HG03457 (cell line): Measurements from ENCODE around the gene SEC63.
"Not testable (repeated sequence)": the region's sequence is repeated elsewhere in the genome, so short reads cannot be mapped to it uniquely, and the experiment has no call there.

Experiments
- ATAC-seq: cut with Tn5 transposase; IDR thresholded peaks from one replicate; pipeline ENCODE4 v1.9.1; 2021; ENCODE audit warnings: moderate number of reproducible peaks; ENCODE audit not compliant: unreplicated experiment

The SEC63 gene, protein sequence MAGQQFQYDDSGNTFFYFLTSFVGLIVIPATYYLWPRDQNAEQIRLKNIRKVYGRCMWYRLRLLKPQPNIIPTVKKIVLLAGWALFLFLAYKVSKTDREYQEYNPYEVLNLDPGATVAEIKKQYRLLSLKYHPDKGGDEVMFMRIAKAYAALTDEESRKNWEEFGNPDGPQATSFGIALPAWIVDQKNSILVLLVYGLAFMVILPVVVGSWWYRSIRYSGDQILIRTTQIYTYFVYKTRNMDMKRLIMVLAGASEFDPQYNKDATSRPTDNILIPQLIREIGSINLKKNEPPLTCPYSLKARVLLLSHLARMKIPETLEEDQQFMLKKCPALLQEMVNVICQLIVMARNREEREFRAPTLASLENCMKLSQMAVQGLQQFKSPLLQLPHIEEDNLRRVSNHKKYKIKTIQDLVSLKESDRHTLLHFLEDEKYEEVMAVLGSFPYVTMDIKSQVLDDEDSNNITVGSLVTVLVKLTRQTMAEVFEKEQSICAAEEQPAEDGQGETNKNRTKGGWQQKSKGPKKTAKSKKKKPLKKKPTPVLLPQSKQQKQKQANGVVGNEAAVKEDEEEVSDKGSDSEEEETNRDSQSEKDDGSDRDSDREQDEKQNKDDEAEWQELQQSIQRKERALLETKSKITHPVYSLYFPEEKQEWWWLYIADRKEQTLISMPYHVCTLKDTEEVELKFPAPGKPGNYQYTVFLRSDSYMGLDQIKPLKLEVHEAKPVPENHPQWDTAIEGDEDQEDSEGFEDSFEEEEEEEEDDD

DNA sequence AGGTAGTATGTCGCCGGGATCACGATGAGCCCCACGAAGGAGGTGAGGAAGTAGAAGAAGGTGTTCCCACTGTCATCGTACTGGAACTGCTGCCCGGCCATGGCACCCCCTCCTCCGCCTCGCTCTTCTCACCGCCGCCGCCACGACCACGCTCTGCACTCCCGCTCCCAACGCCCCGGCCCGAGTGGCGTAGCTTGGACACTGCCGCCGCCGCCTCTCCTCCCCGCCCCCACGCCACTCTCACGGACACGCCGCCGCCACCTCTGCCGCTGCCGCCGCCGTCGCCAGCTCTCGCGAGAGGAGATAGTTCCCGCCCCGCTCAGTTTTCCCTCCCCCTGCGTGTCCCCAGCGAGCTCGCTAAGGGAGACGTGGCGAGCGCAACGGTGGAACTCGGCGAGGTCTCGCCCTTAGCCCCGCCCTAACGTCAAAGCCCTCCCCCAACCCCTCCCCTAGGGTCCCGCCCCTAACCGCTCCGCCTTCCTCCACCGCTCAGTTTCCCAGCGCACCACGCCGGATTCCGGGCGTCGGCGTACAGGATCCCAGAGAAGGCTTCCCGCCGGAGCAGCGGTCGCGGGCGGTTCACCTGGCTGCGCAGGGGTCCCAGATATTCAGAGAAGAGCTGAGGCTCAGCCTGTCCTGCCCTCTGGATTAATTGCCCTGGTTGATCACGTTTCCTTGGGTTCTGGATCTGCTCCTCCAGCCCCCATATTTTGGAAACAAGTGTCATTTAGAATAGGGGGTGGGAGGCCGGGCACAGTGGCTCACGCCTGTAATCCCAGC, at the start of gene SEC63:
SEC63 (minus strand) TSS at position 300 of the 780 bp plus-strand sequence; CDS start at position 101, 199 bp downstream.
- peak; percentile 89 for ATAC-seq

DNA sequence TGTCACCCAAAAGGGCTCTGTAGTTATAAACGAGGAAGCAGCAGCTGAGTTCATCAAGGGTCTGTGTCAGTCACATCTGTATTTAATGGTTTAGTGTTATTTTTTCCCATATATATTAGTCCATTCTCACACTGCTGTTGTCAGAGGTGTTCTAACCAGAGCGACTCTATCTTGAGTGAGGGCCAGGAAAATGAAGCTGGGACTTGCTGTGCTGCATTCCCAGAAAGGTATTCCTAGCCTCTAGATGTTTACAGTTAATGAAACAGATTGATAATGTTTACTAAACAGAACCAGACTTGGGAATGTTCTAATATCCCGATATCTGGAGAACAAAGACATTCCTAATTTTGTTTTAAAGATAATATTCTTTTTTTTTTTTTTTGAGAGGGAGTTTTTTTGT, 48.0 kb upstream of the SEC63 start:
- no peak for ATAC-seq

DNA sequence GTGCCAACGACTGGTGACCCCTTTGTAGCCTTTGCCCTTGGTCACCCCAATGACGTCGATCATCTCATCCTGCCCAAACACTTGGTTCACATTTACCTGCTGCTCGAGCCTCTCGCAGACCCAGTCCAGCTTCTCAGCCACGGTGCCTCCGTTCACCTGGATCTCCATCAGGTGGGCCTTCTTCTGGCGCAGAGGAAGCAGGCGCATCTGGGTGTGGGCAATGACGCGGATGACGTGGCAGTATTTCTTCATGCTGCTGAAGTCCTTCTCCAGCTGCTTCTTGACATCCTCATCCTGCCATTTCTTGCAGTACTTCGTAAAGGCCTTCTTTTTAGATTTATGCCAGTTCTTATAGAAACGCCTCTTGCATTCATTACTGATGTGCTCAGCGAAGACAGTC, 46.9 kb upstream of the SEC63 start:
- ATAC-seq, result no peak

DNA sequence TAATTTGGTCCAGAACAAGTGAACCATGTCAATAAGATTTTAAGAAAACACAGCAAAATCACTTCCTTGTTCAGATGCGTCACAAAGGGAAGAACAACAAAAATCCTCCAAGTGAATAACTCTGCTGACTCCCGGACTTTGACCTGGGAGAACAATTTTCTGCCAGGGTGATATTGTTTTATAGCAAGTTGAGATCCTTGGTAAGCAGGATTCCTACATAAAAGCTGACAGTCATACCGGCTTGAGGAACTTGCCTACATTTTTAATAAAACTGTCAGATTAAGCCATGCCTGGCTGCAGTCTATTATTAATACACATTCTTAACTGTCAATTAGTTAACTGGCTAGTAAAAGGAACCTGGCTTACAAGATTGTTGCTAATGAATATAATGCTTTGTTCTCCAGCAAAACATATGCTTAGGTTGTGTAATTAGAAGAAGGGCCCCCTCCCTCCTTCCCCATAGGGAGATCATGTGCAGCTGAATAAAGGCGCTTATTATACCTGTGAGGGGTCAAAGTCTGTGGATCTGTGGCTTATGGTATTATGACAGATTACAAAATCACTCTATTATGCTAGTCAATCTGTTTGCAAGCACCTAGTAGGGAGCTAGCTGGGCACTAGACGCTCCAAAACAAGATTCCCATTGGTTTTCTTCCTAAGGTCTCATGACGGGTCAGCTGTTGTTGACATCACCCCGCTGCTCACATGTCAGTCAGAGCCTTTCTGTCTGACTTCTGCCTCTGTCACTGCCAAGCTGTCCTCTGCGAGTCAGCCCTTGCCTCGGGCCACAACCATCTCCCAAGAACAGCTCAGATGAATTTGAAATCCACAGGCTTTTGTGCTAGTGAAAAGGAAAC, 44.6 kb upstream of the SEC63 start:
- no peak for ATAC-seq

DNA sequence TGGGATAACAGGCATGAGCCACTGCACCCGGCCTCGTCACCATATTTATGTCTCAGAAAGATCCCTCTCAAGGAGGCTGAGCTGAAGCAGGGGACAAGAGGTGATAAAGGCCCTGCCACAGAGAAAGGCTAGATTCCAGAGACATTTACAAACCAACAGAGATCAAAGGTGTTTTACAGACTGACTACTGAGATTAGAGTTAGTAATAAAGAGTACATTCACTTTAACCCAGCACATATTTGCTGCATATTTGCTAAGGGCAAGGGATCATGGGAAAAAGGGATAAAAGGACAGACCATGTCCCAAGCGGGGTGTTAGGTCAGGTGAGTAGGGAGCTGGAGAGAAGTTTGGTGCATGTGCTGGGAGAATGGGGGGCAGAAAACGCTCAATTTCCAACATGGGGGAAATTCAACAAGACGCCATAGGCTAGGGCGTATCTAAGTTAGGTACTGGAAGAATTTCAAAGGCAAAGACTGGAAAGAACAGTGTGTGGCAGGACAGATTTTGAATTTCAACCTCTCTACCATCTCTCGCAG, 43.8 kb upstream of the SEC63 start:
- no peak for ATAC-seq

DNA sequence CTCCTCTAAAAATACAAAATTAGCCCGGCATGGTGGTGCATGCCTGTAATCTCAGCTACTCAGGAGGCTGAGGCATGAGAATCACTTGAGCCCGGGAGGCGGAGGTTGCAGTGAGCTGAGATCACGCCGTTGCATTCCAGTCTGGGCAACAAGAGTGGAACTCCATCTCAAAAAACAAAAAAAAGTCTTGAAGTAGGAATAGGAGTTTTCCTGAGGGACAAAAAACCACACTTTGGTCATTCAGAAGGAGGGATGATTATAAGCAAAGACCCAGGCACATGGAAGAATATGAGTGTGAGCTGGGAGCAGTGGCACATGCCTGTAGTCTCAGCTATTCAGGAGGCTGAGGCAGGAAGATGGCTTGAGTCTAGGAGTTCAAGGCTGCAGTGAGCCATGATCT, 42.3 kb upstream of the SEC63 start:
- ATAC-seq, result not testable (repeated sequence)

DNA sequence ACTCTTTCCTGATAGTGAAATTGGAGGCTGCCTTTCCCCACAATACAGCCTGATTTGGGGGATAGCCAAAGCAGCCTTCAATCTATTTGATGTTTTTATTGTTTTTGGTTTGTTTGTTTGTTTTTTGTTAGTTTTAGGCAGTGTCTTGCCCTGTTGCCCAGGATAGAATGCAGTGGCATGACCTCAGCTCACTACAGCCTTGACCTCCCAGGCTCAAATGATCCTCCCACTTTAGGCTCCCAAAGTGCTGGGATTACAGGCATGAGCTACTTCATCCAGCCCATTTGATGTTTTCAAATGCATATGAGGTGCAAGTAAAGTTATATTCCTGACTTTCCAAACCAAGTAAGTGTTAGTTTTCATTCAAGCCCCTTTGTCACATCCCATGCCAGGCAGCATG, 41.3 kb upstream of the SEC63 start:
- no peak for ATAC-seq

DNA sequence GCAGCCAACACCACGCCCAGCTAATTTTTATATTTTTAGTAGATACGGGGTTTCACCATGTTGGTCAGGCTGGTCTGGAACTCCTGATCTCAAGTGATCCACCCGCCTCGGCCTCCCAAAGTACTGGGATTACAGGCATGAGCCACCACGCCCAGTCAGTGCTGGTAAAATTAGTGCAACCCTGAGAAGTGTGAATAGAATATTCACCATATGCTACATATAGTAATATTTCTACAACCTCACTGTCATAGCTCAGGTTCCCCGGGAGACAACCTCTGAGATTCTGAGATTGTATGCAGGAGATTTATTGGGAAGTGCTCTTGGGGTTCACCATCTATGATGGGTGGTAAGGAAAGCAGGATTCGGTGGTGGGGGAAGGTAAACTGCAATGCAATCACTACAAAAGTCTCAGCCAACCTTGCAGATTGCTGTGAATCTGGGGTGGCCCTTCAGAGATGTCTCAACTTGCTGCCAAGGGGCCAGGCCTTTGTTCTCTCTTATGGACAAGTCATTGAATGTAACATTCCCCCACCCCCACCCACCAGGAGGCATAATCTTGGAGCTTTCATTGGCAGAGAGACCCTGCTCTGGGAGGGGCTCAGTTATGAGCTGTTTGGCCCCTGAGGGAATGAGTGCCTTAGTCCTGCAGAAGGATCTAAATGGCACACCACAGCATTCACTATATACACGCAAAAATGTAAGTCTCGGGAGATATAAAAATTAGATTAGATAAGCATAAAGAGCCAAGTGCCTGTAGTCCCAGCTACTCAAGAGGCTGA, 34.0 kb upstream of the SEC63 start:
- no peak for ATAC-seq

DNA sequence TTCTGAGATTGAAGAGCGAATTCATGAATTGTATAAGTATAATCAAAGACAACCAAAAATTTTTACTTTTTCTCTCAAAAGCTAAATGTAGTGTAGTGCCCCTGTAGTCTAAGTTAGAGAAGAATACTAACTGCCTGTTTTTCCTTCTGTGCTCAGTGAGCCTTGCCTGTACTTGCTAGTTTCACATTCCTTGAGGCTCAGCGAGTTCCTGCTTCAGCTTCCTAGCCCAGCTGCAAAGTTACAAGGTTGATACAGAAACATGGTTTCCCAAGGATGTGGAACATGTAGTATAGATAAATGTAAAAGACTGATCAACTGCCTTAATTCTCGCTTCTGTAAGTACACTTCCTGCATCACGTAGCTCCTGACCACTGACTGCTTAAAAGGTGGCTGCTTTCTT, 33.1 kb upstream of the SEC63 start:
- no peak for ATAC-seq

DNA sequence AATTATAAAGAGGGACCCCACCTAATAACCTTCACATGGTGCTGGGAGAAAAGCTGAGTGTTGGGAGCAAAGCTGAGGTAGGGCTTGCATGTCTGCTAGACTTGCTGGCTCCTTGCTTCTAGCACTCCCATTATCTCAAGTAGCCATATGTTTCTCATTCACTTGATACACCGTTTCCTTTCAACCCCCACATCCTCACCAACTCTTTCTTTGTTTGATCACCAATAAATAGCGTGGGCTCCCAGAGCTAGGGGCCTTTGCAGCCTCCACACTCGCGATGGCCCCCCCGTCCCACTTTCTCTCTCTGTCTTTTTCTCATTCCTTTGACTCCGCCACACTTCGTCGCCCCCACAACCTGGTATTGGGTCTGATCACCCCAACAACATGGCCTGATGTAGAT, 32.6 kb upstream of the SEC63 start:
- ATAC-seq, result not testable (repeated sequence)

DNA sequence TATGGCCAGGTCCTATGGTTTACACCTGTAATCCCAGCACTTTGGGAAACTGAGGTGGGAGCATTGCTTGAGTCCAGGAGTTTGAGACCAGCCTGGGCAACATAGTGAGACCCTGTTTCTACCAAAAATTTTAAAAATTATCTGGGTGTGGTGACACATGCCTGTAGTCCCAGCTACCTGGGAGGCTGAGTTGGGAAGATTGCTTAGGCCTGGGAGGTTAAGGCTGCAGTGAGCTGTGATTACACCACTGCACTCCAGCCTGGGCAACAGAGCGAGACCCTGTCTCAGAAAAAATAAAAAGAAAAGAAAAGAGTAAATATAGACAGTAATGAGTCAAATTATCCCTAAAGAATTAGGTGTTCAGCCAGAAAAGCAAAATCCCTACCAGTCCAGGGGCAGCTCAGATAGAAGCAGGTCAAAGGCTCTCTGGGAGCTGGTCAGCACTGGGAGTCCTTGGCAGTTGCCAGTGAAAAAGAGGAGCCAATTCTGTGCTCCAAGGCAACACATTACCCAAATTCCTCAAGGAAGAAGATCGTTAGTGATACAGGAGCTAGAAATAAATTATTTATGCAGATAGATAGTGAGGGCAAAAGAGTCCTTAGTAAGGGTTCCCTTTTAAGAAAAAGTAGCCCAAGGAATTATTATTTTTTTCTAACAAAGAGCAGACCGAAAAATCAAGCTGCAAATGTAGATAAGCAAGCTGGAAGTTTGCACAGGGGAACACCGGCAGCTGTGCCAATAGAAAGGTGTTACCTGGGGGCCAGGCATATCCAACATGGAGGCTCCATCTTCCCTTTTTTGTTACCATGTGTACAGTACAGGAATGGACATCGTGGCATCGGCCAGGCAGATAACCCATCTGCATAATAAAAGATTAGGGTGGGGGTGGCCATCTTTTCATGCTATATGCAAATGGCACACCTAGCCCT, 31.4 kb upstream of the SEC63 start:
- no peak for ATAC-seq

DNA sequence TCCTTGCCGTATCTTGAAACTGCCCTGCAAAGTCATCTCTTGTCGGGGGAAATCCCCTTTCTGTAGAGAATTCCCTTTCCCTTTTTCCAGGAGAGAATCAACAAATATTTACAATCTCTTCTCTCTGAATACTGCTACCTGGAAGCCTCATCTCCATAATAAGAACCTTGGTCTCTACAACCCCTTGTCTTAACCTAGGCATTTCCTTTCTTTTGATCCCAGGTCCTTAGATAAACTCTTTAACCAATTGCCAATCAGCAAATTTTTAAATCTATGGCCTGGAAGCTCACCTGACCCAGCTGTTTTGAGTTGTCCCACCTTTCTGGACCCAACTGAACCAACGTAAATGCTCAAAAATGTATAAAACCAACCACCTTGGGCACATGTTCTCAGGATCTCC, 30.6 kb upstream of the SEC63 start:
- no peak for ATAC-seq

DNA sequence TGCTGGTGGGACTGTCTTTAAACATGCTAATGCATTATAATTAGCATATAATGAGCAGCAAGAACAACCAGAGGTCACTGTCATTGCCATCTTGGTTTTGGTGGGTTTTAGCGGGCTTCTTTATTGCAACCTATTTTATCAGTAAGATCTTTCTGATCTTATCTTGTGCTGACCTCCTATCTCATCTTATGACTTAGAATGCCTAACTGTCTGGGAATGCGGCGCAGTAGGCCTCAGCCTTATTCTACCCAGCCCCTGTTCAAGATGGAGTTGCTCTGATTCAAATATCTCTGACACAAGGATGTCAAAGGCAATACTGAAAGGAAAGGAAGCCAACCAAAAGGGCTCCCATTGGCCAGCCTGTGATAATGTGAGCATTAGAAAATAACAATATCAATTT, 29.8 kb upstream of the SEC63 start:
- ATAC-seq, result no peak

DNA sequence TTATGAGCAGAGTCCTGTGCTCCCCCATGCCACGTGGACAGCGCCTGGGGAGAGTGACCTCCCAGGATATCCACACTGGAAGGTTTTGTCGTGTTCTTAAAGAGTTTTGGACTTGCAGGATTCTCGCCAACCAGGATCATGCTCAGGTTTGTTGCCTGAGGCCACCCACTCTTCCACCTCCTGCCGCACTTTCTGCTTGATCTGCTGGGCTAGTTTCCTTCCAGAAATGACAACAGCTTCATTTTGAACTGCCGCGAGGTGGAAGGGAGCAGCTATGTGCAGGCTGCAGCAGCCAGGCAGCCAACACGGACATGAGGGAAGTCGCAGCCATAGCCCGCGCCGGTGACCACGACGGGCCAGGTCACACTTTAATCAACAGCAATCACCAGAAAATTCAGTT, 27.7 kb upstream of the SEC63 start:
- ATAC-seq, result no peak

DNA sequence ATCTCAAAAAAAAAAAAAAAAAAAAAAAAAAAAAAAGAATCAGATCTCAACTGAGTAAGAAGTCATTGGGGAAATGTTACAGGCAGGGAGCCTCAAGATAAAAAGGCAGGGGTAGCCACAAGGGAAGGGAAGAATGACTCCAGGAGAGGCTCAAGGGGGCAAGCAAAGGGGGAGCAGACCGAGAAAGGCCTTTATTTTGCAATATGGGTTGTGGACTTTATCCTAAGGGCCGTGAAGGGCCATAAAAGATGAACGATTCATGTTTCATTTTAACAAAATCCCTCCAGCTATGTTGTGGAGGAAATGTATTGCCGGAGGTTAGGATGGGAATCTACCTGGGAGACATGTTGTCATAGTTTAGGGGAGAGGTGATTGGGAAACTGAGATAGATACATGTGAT, 25.8 kb upstream of the SEC63 start:
- no peak for ATAC-seq

DNA sequence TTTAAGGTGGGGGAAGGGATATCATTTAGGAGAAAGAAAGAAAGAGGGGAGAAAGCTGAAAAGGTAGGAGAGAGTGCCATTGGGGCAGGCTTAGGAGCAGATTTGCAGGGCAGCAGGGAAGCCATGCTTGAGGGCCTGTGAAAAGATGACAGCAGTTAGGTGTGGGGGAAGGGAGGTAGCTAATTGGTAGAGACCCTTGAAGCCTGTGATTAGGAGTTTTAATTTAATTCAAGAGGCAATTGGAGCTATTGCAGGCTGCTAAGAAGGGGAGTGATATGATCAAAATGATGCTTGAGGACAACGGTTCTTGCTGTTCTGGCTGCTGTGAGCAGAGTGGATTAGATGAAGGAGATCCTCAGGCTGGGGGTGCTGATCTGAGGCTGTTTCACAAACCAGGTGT, 24.5 kb upstream of the SEC63 start:
- no peak for ATAC-seq

DNA sequence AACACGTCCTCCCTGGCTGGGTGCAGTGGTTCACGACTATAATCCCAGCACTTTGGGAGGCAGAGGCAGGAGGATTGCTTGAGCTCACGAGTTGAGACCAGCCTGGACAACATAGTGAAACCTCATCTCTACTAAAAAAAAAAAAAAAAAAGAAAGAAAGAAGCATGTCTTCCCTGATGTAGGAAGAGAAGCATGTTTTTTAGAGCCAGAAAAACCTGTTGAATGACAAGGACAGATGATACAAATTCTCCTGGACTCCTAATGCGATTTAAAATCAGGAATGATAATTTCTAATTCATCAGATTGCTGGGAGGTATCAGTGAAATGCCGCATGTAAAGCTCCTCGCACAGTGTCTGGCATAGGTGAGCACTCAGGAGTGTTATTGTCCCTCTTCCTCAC, 23.7 kb upstream of the SEC63 start:
- no peak for ATAC-seq

DNA sequence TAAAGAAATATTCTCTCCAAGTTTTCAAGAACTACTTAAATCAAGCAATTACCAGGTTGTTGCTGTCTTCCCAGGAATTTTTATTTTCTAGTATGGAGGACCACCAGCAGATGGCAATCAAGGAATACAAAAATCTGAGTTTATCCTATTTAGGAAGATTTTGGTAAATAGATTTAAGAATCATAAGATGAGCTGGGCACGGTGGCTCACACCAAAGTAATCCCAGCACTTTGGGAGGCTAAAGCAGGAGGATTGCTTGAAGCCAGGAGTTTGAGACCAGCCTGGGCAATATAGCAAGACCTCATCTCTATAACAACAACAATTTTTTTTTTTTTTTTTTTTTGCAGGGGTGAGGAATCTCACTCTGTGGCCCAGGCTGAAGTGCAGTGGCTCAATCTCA, 19.3 kb upstream of the SEC63 start:
- ATAC-seq, result no peak
